HG02840 (cell line): Measurements from ENCODE around the gene MTUS2.
"Not testable (repeated sequence)": the region's sequence is repeated elsewhere in the genome, so short reads cannot be mapped to it uniquely, and the experiment has no call there.

Experiments used
- ATAC-seq: cut with Tn5 transposase; IDR thresholded peaks from one replicate; pipeline ENCODE4 v1.9.1; 2021; ENCODE audit warnings: mild to moderate bottlenecking, moderate library complexity, moderate number of reproducible peaks; ENCODE audit not compliant: unreplicated experiment, low FRiP score

Gene MTUS2

GRCh38 chr13:29362849-29363604, 542.9 kb downstream of the MTUS2 start:
- no peak for ATAC-seq

GRCh38 chr13:29369060-29369743, 549.1 kb downstream of the MTUS2 start:
- no peak for ATAC-seq

- ATAC-seq, result no peak
These were observed 559.1 kb downstream of the MTUS2 start for GRCh38 chr13:29379281-29379680.

- ATAC-seq, result no peak
These were observed 559.7 kb downstream of the MTUS2 start for GRCh38 chr13:29379865-29380264.

GRCh38 chr13:29382021-29382420, 561.9 kb downstream of the MTUS2 start:
- no peak for ATAC-seq

- ATAC-seq, result no peak
These were observed 563.3 kb downstream of the MTUS2 start for GRCh38 chr13:29383476-29383875.

GRCh38 chr13:29384466-29384865, 564.3 kb downstream of the MTUS2 start:
- ATAC-seq, result no peak

- no peak for ATAC-seq
These were observed 564.7 kb downstream of the MTUS2 start for GRCh38 chr13:29384871-29385270.

- no peak for ATAC-seq
These were observed 566.1 kb downstream of the MTUS2 start for GRCh38 chr13:29386246-29386645.

GRCh38 chr13:29390598-29390997, 570.5 kb downstream of the MTUS2 start:
- not testable (repeated sequence) for ATAC-seq

- no peak for ATAC-seq
These were observed 576.3 kb downstream of the MTUS2 start for GRCh38 chr13:29396446-29396845.

GRCh38 chr13:29397265-29397664, 577.1 kb downstream of the MTUS2 start:
- no peak for ATAC-seq

GRCh38 chr13:29402166-29402636, 582.1 kb downstream of the MTUS2 start:
- no peak for ATAC-seq

- no peak for ATAC-seq
These were observed 585.3 kb downstream of the MTUS2 start for GRCh38 chr13:29405401-29405800.

- ATAC-seq, result no peak
These were observed 591.3 kb downstream of the MTUS2 start for GRCh38 chr13:29411481-29411880.

- ATAC-seq, result no peak
These were observed 597.9 kb downstream of the MTUS2 start for GRCh38 chr13:29418026-29418425.

- no peak for ATAC-seq
These were observed 601.0 kb downstream of the MTUS2 start for GRCh38 chr13:29421118-29421517.

GRCh38 chr13:29422015-29422414, 601.9 kb downstream of the MTUS2 start:
- ATAC-seq, result no peak

- no peak for ATAC-seq
These were observed 602.9 kb downstream of the MTUS2 start for GRCh38 chr13:29423050-29423449.

- no peak for ATAC-seq
These were observed 607.8 kb downstream of the MTUS2 start for GRCh38 chr13:29427937-29428309.

- ATAC-seq, result no peak
These were observed 608.4 kb downstream of the MTUS2 start for GRCh38 chr13:29428310-29429181.
